ENCODE results near the gene SYT4.

DNA sequence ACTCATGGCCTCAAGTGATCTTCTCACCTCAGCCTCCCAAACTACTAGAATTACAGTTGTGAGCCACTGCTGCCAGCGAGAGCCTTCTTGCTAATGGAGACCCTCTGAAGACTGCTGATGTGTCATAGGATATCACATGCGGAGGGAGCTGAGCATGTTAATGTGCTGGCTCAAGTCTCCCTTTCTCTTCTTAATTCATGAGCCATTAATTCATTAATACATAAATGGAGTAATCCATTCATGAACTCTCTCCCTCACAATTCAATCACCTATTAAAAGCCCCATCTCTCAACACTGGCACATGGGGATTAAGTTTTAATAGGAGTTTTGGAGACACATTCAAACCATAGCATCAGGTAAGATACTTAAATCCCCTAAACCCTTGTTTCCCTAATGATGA, 54.8 kb downstream of the SYT4 start:
- TF ChIP-seq TAF1 (conservative IDR thresholded peaks at IDR 0.05) (no peak), SP1 (IDR thresholded peaks at IDR 0.05) (no peak), ZBTB33 (IDR thresholded peaks at IDR 0.05) (no peak), FOXA1 (IDR thresholded peaks at IDR 0.05) (no peak), JUND (IDR thresholded peaks at IDR 0.05) (no peak), MAX (IDR thresholded peaks at IDR 0.05) (no peak), RAD21 (IDR thresholded peaks at IDR 0.05) (no peak), REST (IDR thresholded peaks at IDR 0.05) (no peak), EGR1 (IDR thresholded peaks at IDR 0.05; ENCODE audit: low read depth in 2 of 2) (no peak), YY1 (IDR thresholded peaks at IDR 0.05) (no peak), ATF3 (IDR thresholded peaks at IDR 0.05) (no peak)
- TF ChIP-seq, protein P1, sequence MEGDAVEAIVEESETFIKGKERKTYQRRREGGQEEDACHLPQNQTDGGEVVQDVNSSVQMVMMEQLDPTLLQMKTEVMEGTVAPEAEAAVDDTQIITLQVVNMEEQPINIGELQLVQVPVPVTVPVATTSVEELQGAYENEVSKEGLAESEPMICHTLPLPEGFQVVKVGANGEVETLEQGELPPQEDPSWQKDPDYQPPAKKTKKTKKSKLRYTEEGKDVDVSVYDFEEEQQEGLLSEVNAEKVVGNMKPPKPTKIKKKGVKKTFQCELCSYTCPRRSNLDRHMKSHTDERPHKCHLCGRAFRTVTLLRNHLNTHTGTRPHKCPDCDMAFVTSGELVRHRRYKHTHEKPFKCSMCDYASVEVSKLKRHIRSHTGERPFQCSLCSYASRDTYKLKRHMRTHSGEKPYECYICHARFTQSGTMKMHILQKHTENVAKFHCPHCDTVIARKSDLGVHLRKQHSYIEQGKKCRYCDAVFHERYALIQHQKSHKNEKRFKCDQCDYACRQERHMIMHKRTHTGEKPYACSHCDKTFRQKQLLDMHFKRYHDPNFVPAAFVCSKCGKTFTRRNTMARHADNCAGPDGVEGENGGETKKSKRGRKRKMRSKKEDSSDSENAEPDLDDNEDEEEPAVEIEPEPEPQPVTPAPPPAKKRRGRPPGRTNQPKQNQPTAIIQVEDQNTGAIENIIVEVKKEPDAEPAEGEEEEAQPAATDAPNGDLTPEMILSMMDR (IDR thresholded peaks at IDR 0.05; ENCODE audit: low read depth, low read length, missing input control): no peak

Measured in liver (tissue), 3 donors.